Measurements from ENCODE around the gene SUCLG2. TPM values are rescaled to one million over a fixed set of nuclear protein-coding genes. Genes with fewer than 3 reads are reported as not detected.
"Not testable (repeated sequence)": the region's sequence is repeated elsewhere in the genome, so short reads cannot be mapped to it uniquely, and the experiment has no call there.

SUCLG2 gene
- total RNA-seq, 1 experiment from 2014 or later: 104 TPM

DNA sequence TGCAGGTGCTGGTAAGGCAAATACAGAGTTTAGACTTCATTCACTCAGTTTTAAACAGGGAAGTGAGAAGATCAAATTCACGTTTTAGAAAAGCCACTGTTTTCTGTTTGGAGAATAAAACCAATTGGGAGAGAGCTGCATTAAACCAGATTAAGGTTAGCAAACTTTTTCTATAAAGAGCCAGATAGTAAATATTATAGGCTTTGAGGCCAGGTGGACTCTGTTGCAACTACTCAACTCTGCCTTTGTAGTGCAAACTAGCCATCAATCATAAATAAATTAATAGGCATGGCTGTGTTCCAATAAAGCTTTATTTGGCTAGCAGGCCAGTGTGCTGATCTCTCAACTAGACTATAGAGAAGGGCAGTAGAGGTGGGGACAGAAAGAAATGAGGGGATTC, 33.5 kb downstream of the SUCLG2 start:
- in situ Hi-C loops (cut with HindIII; ENCODE audit: low sequenced_read_pairs): no loop called here
- DNase-seq (ENCODE audit: low spot score): no peak

DNA sequence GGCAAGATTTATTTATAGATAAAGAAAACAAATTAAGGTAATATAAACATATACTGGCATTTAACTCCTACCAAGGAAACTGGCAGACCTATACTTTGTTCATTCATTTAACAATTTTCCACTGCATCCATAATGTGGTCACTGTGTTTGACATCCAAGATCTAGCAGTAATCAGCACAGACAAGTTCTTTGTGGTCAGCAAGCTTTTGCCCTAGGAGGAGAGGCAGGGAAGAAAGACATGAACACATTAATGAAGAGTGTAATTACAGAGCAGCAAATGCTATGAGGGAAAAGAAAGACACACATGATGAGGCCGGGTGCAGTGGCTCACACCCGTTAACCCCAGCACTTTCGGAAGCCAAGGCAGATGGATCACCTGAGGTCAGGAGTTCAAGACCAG, 34.4 kb downstream of the SUCLG2 start:
- in situ Hi-C loops (cut with HindIII; ENCODE audit: low sequenced_read_pairs): no loop called here
- DNase-seq (ENCODE audit: low spot score): no peak

DNA sequence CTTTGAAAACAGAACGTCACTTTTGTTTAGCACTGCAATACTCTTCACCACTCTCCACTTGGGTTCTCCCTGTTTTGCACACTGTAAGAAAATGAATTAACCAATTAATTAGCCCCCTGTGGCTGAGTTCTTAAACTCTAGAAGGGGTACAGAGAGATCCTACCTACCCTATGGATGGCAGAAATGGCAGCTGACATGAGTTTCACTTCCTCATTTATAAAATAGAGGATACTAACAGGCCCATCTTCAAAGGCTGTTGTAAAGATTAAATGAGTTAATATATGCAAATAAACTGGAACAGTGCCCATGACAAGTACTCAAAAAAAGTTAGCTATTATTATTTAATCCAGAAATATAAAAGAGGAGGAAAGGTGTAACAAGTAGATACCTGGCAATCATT, 36.9 kb downstream of the SUCLG2 start:
- no peak for DNase-seq (ENCODE audit: low spot score)
- in situ Hi-C loops (cut with HindIII; ENCODE audit: low sequenced_read_pairs): no loop called here

DNA sequence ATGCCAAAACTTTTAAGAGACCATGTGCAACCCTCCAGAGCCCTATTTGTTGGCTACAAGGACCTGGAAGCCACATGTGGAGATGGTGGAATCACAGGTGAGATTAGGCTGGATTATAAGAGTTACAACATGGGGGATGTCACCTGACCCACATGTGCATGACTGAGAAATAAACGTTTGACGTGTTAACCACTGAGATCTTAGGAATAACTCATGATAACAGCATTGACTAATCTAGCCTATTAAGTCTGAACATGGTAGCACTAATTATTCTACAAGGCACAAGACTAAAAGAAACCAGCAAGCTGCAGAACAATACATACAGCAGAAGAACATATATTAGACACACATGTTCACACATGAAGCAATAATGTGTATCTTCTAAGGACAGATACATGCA, 38.4 kb downstream of the SUCLG2 start:
- in situ Hi-C loops (cut with HindIII; ENCODE audit: low sequenced_read_pairs): no loop called here
- DNase-seq (ENCODE audit: low spot score): no peak

DNA sequence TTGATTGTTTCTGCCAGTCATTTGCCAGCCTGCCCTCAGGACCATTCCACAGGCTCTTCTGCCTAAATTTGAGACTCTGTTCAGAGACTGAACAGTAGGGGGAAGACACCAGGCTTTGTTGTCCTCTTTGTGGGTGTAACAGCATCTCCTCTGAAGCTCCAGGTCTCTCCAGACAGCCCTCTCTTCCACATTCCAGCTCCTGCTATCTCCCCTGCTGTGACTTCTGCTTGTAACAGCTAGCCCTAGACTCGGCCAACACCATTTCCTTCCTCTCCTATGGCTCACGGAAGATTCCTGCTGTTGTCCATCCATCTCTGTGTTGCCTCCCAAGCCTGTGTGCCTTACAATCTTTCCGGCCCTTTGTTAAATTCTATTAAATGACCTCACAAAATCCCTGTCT, 40.2 kb downstream of the SUCLG2 start:
- in situ Hi-C loops (cut with HindIII; ENCODE audit: low sequenced_read_pairs): no loop called here
- no peak for DNase-seq (ENCODE audit: low spot score)

DNA sequence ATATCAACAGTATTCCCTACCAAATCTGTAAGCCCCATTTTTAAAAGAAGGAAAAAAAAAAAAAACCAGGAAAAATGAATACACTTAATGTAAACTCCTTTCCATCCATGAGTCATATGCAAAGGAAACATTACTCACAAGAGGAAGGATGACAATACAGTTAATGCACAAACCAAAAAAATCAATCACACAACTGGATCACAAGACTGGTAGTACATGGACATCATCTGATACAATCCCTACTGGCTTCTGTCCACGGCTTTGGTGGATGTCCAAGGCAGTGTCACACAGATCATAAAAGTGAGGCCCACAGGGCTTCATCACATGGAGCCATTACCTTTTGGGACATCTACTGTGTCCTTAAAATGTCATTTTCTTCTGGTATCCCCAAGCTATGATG, 44.0 kb downstream of the SUCLG2 start:
- in situ Hi-C loops (cut with HindIII; ENCODE audit: low sequenced_read_pairs): no loop called here
- DNase-seq (ENCODE audit: low spot score): no peak

DNA sequence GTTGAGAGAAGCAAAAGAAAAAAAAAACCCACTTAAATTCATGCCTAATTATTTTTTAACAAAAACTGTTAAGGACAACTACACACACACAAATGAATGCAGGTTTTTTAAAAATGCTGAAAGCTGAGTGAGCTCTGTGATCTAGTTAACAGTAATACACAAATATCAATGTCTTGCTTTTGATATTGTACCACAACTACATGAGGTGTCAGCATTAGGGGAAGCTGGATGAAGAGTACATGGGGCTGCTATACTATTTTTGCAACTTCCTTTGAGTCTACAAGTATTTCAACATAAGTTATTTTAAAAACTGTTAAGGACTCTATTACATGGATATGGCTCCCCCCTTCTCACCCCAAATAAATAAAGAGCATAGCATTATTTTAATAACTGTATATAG, 44.7 kb downstream of the SUCLG2 start:
- no peak for DNase-seq (ENCODE audit: low spot score)
- in situ Hi-C loops (cut with HindIII; ENCODE audit: low sequenced_read_pairs): no loop called here

DNA sequence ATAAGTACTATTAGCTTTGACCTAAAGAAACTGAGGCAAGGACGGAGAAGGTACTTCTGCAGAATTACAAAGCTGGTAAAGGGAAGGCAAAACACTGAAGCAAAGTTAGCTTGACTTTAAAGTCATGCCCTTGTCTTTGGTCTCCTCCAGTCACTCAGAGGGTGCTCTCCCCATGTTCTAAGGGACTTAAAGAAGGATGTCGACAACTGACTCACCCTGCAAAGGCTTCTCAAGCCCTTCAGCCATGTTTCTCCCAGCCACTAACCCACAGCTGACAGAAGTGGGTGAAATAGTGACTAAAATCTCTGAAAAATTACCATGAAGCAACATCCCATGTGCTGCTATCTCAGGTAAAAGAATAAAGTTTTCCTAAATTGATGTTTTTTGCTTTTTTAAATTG, 46.4 kb downstream of the SUCLG2 start:
- in situ Hi-C loops (cut with HindIII; ENCODE audit: low sequenced_read_pairs): no loop called here

DNA sequence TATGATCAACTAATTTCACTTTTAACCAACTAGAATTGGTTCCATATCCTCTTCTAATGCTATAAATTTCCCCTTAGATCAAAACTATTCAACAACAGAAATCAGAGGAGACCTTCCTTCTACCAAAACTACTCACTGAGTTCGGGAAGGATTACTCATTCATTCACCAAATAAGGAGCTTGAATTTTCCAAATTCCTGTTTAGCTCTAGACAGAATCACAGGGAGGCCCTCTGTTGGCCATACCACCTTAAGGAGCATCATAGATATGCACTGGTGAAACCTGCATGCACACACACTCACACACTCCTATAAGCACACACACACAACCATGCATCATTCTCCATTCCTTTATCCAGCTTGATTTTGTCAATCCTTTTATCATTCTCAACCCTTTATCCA, 49.0 kb downstream of the SUCLG2 start:
- in situ Hi-C loops (cut with HindIII; ENCODE audit: low sequenced_read_pairs): no loop called here
- DNase-seq (ENCODE audit: low spot score): no peak

More for the DNA sequence above, 46.4 kb downstream of the SUCLG2 start:
- no peak for DNase-seq (ENCODE audit: low spot score)

DNA sequence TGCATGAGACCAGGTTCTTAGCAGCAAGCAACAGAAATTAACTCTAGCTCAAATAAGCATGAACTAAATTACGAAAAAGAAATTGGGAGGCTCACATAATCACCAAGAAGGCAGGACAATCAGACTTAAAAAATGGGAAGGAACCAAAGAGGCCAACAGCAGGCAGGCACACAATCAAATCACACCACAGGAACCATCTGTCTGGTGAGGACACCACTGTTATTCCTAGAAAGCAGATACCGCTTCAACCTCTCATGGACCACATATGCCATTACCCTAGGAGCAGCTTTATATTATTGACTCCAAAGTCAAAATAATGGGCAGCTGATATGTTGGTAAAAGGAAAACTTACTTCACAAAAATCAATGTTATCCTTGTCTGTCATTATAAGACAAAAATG, 51.6 kb downstream of the SUCLG2 start:
- in situ Hi-C loops (cut with HindIII; ENCODE audit: low sequenced_read_pairs): no loop called here
- no peak for DNase-seq (ENCODE audit: low spot score)

DNA sequence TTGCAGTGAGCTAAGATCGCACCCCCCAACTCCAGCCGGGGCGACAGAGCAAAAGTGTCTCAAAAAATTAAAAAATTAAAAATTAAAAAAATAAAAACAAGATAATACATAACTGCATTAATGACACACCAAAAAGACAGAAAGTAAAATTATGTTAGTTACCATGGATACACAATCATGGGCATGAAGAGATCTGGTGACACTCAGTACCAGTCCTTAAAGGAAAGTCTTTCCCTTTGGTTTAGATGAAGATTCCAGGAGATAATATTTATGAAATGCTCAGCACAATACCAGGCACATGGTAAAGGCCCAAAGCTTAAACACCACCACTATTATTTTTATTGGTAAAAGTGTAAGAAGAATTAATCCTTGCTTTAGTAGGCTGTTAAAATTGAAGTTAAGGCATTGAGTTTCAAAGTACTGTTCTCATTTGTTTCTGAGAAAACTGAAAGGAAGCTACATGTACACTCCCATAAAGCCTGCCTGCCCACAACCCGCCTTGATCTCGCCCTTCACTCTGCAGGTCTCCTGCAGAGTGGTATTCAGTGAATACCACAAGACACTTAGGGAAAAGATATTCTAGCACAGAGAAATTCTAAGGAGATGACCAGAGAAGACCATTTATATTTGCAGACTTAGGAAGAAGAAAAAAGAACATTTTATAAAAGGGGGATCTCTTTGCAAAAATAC, 52.3 kb downstream of the SUCLG2 start:
- no peak for DNase-seq (ENCODE audit: low spot score)
- in situ Hi-C loops (cut with HindIII; ENCODE audit: low sequenced_read_pairs): no loop called here

DNA sequence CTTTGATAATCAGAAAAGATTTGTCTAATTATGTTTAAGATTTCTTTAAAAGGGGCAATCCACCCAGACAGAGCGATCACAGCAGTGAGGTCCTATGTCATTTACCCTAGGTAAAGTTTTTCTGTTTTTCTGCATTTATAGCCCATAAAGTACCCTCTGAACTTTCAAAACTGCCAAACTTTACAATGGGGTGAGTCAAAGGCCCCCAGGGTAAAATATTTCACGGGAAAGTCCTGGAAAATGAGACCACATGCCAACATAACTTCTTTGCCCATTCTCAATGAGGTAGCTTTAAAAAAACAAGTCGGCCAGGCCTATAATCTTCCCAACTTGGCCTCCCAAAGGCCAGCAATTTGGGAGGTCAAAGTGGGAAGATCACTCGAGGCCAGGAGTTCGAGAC, 53.0 kb downstream of the SUCLG2 start:
- DNase-seq (ENCODE audit: low spot score): no peak
- in situ Hi-C loops (cut with HindIII; ENCODE audit: low sequenced_read_pairs): no loop called here

DNA sequence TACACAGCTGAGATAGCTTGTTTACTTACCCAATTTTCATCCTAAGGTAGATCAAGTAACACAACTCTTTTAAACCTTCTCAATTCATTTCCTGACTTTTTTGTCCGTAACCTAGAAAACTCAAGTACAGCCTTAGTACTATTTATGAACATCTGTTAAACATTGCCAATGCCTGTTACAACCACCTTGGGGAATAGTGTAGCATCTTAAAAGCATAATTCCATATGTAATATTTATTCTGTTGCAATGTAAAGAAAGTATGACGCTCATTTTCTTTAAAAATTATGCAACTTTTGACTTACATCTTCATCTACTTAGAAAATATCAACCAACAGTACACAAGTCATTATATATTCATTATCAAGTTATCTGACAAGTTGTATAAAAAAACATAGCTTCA, 54.6 kb downstream of the SUCLG2 start:
- in situ Hi-C loops (cut with HindIII; ENCODE audit: low sequenced_read_pairs): no loop called here
- no peak for DNase-seq (ENCODE audit: low spot score)

DNA sequence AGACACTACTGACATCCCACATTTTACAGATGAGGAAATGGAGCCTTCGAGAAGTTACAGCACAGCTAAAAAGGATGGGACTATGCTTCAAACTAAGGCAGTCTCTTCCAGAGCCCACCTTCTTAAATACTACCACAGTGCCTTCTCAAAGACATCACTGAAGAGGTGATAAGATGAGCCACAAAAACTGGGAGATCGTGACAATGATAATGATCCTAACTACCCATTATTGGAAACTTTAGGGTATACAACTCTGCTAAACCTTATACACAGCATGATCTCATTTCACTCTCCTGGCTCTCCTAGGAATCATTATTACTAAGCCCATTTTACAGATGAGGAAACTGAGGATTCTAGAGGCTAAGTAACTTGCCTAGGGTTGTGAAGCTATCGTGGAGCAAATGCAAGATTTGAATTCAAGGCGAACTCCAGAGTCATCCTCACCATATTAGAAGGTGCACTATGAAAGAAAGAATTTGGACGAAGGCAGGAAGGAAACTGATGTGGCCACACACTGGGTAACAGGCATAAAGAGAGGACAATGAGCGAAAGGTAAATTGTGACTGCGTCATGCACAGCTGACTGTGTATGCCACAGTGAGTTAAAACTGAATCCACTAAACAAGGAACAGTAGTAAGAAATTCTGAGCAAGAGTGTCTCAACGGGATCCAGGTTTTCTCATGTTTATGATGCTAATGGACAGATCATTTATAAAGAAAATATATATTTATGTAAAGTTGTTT, 55.4 kb downstream of the SUCLG2 start:
- no peak for DNase-seq (ENCODE audit: low spot score)
- in situ Hi-C loops (cut with HindIII; ENCODE audit: low sequenced_read_pairs): no loop called here

DNA sequence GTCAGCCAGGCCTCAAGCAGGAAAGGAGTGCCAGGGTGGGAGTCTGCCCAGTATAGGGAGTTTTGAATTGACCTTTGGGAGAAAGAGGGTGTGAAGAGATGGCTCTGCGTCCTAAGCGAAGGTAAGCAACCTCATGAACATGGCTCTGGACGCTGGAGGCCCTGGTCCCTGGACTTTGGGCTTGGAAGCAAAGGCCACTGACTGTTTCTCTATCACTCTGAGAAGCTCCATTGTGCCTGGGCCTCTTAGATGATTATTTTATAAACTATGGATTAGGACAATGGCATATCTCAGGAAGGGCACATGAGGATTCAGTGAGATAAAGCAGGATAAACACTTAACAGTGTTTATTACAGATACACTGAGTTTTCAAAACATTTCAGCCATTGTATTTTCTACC, 59.0 kb downstream of the SUCLG2 start:
- in situ Hi-C loops (cut with HindIII; ENCODE audit: low sequenced_read_pairs): no loop called here
- DNase-seq (ENCODE audit: low spot score): no peak

DNA sequence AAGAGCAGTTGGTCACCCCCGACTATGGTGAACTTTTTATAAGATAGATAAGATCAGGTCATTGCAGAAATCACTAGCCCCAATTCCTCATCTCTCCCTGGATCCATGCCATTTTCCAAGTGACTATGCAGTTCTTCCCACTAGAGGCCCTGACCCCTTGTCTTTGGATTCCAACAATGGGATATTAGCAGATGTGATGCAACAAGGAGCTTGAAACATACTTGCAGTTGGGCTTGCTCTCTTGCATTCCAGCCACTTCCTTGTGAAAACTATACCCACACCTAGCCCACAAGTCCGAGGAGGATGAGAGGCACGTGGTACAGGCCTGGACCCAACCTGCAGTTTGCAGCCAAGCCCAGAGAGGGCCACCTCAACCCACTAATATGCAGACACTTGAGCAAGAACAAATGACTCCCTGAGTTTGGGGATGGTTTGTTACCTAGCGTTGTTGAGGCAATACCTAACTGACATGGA, 60.6 kb downstream of the SUCLG2 start:
- DNase-seq (ENCODE audit: low spot score): no peak

DNA sequence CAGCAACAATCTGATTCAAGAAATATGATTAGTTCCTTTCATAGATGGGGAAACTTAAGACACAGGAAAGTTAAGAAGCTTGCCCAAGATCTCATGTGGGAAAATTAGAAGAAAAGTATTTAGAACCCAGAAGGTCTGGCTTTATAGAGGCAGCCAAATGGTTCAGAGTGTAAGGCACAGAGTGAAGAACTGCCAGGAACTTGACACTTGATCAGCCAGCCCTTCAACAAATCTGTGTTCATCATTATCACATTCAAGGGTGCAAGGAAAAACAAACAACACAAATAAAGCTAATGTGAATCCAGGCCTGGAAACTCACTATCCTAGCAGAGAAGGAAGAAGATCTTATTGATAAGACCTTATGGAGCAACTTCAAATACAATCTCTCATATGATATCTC, 62.4 kb downstream of the SUCLG2 start:
- DNase-seq (ENCODE audit: low spot score): no peak
- in situ Hi-C loops (cut with HindIII; ENCODE audit: low sequenced_read_pairs): no loop called here

More for the DNA sequence above, 60.6 kb downstream of the SUCLG2 start:
- in situ Hi-C loops (cut with HindIII; ENCODE audit: low sequenced_read_pairs): no loop called here

DNA sequence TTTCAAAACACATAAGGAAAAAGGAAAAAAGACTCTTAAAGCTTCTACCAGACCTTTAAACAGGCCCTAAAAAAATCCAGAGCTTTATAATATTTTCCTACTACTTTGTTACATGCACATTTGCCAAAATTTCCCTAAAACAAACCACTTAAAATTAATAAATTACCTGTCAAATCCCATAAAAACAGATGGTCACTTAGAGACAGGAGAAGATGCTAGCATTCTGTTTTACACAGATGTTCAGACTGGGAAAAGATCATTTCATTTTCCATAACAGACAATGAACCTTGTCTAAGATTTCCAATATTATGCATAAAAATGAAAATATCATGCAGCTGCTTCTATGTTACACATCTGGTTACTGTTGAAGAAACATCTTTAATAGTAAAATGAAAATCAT, 66.6 kb downstream of the SUCLG2 start:
- no peak for DNase-seq (ENCODE audit: low spot score)
- in situ Hi-C loops (cut with HindIII; ENCODE audit: low sequenced_read_pairs): no loop called here

DNA sequence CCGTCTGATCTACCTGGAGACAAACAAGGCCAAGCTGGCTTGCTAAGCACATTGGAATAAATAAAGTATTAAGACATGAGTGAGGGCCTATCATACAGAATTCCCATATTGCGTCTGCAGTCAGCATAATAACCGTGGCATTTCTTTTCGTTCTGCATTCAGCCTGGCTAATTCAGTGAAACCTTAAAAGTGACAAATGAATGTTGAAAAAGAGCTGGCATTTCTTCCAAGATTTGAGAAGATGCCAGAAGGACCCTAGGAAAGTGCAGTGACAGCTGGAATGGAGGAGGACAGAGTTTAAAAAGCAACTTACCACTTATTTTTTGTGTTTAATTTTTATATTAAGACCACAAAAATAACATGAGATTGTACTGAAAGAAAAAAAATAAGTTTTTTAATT, 67.1 kb downstream of the SUCLG2 start:
- in situ Hi-C loops (cut with HindIII; ENCODE audit: low sequenced_read_pairs): no loop called here
- no peak for DNase-seq (ENCODE audit: low spot score)

DNA sequence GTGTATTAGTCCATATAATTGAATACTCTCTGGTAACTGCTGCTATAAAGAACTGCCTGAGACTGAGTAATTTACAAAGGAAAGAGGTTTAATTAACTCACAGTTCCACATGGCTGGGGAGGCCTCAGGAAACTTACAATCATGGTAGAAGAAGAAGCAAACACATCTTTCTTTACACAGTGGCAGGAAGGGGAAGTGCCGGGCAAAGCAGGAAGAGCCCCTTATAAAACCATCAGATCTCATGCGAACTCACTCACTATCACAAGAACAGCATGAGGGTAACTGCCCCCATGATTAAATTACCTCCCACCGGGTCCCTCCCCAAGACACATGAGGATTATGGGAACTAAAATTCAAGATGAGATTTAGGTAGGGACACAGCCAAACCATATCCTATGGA, 69.8 kb downstream of the SUCLG2 start:
- in situ Hi-C loops (cut with HindIII; ENCODE audit: low sequenced_read_pairs); DNase-seq (ENCODE audit: low spot score): not testable (repeated sequence)

DNA sequence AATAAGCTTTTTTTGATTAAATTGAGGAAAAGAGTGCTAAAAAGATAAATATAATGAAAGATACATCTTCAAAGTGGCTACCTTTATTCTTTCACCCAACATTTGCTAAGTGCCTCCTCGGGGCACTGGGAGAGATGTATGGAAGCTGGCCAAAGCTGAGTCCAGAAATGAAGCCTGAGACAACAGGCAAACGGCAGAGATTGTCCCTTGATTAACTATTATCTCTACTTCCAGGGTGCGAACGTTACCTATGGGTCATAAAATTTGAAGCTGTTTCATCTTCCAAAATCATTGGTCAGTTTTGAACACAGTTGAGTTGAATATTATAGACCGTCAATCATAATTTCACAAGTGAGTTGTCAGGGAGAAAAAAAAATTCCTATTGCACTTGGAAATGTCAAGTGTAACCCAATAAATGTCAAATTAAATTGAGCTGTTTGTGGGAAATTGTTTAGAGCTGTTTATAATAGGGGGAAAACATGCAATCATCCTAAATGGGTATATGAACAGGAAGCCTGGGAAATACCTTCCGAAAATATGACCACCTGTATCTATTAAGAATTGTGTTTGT, 73.9 kb downstream of the SUCLG2 start:
- no peak for DNase-seq (ENCODE audit: low spot score)
- in situ Hi-C loops (cut with HindIII; ENCODE audit: low sequenced_read_pairs): no loop called here

All from G401 (cell line).